K562 (cell line): ENCODE measurements around the gene DHRS13. TPM values are rescaled to one million over a fixed set of nuclear protein-coding genes. Genes with fewer than 3 reads are reported as not detected.

Experiments
- BRF2 ChIP-seq: IDR thresholded peaks from 3 replicates; pipeline ENCODE4 v1.6.1; 2011; ENCODE audit warnings: borderline replicate concordance, mild to moderate bottlenecking; ENCODE audit not compliant: insufficient read length, insufficient read depth
- FOXP1 ChIP-seq: sonication (generic); formaldehyde crosslinking; IDR thresholded peaks from 2 replicates; pipeline ENCODE4 v1.8.0; 2022; ENCODE audit warnings: mild to moderate bottlenecking, missing genetic modification reagents
- KDM2B ChIP-seq: fragments of 250-450 bp; sonication (Bioruptor Pico); IDR thresholded peaks from 2 replicates; pipeline ENCODE4 v1.8.0; 2021; ENCODE audit warnings: mild to moderate bottlenecking, moderate library complexity
- KLF1 ChIP-seq: fragments of 450-650 bp; IDR thresholded peaks from 2 replicates; pipeline ENCODE4 v1.6.1; 2016; ENCODE audit warnings: missing genetic modification characterization, missing compliant biosample characterization
- NR4A1 ChIP-seq, 2 experiments: fragments of 250-450 bp in 1 of 2; fragments of 450-650 bp in 1 of 2; sonication (Bioruptor Pico) in 1 of 2; IDR thresholded peaks; 2 replicates each; pipeline versions ENCODE4 v1.4.0 to v1.6.1; 2016 to 2020; ENCODE audit warnings: mild to moderate bottlenecking in 2 of 2, missing compliant biosample characterization in 1 of 2, missing genetic modification characterization in 1 of 2, moderate library complexity in 1 of 2
- PHB2 ChIP-seq: fragments of 450-650 bp; IDR thresholded peaks from 2 replicates; pipeline ENCODE4 v1.6.1; 2017; ENCODE audit warnings: low read depth
- ZBTB17 ChIP-seq: fragments of 450-650 bp; formaldehyde crosslinking; IDR thresholded peaks from 2 replicates; pipeline ENCODE4 v1.4.0; 2020; ENCODE audit warnings: mild to moderate bottlenecking
- ZC3H8 ChIP-seq: fragments of 450-650 bp; IDR thresholded peaks from 2 replicates; pipeline ENCODE4 v1.6.1; 2017
- ZFP30 ChIP-seq: fragments of 250-450 bp; sonication (Bioruptor Pico); IDR thresholded peaks from 2 replicates; pipeline ENCODE4 v1.8.0; 2022; ENCODE audit warnings: moderate library complexity, mild to moderate bottlenecking, inconsistent platforms, borderline replicate concordance
- ZFPM2 ChIP-seq: fragments of 250-450 bp; sonication (Bioruptor Pico); IDR thresholded peaks from 2 replicates; pipeline ENCODE4 v1.5.1; 2022; ENCODE audit warnings: mild to moderate bottlenecking
- ZNF444 ChIP-seq: fragments of 250-450 bp; sonication (Bioruptor Pico); IDR thresholded peaks from 2 replicates; pipeline ENCODE4 v1.4.0; 2020; ENCODE audit warnings: mild to moderate bottlenecking, moderate library complexity
- polyA plus RNA-seq, 8 experiments: library from polyadenylated mRNA; depleted of rRNA in 4 of 8; stranded (reverse) in 5 of 8; unstranded in 3 of 8; fragments of >200 nt; fragmentation: Nextera tagmentation in 2 of 8; fragmentation: Illumina TruSeq in 1 of 8; extraction: Ambion mirVana in 2 of 8; extraction: Trizol in 1 of 8; gene quantifications; 2 replicates each; pipeline versions ENCODE4 v1.2.1 to v1.2.3, GENCODE V29; 2011 to 2014; ENCODE audit warnings: inconsistent platforms in 1 of 8, missing spikeins in 1 of 8
- total RNA-seq, 7 experiments: library from RNA; depleted of rRNA in 6 of 7; stranded (reverse); fragments of >200 nt in 6 of 7; fragmentation: Illumina TruSeq in 2 of 7; extraction: Trizol in 2 of 7; gene quantifications; 2 replicates each; pipeline versions ENCODE4 v1.2.1 to v1.2.3, GENCODE V29; 2011 to 2021; ENCODE audit warnings: low replicate concordance in 1 of 7
- TF ChIP-seq, protein P1 (sequence below), 2 experiments: fragments of 450-650 bp; IDR thresholded peaks; 2 replicates each; pipeline ENCODE4 v1.6.1; 2016; ENCODE audit warnings: mild to moderate bottlenecking in 2 of 2, borderline replicate concordance in 1 of 2, low read depth in 1 of 2, moderate library complexity in 1 of 2
- TF ChIP-seq, protein P2 (sequence below), 2 experiments: fragments of 450-650 bp in 1 of 2; sonication (generic) in 1 of 2; formaldehyde crosslinking; conservative IDR thresholded peaks; 2 replicates each; pipeline versions ENCODE4 v1.4.0 to v1.8.1; 2020 to 2022; ENCODE audit warnings: mild to moderate bottlenecking in 1 of 2, missing genetic modification reagents in 1 of 2
- TF ChIP-seq, protein P3 (sequence below): fragments of 250-450 bp; sonication (Bioruptor Pico); IDR thresholded peaks from 2 replicates; pipeline ENCODE4 v1.4.0; 2020; ENCODE audit warnings: mild to moderate bottlenecking

Gene DHRS13
- total and polyA plus RNA-seq, 9 of the 15 experiments (the other 6 are each of a cell fraction or from before 2014, with no cell fraction given), result 0.32 to 52.3 (median 34.3) TPM; not detected in 1

- TF ChIP-seq KDM2B (CRISPR knock-in tag) (0 out of 2 replicates have a peak, but pooled peaks have one; percentile 19), KLF1 (tag) (peak; percentile 68; the same call in 1 of the 2 replicates), FOXP1 (CRISPR knock-in tag) (no peak; the same call in none of the 2 replicates), ZC3H8 (no peak), PHB2 (no peak), ZBTB17 (no peak), ZFP30 (0 out of 2 replicates have a peak, but pooled peaks have one; percentile 7), NR4A1 (CRISPR knock-in tag; IDR thresholded peaks at IDR 0.05) (no peak), NR4A1 (tag; IDR thresholded peaks at IDR 0.05) (peak; percentile 54; the same call in 1 of the 2 replicates), ZNF444 (no peak), ZFPM2 (CRISPR knock-in tag) (no peak), BRF2 (no peak)
- TF ChIP-seq, protein P1, sequence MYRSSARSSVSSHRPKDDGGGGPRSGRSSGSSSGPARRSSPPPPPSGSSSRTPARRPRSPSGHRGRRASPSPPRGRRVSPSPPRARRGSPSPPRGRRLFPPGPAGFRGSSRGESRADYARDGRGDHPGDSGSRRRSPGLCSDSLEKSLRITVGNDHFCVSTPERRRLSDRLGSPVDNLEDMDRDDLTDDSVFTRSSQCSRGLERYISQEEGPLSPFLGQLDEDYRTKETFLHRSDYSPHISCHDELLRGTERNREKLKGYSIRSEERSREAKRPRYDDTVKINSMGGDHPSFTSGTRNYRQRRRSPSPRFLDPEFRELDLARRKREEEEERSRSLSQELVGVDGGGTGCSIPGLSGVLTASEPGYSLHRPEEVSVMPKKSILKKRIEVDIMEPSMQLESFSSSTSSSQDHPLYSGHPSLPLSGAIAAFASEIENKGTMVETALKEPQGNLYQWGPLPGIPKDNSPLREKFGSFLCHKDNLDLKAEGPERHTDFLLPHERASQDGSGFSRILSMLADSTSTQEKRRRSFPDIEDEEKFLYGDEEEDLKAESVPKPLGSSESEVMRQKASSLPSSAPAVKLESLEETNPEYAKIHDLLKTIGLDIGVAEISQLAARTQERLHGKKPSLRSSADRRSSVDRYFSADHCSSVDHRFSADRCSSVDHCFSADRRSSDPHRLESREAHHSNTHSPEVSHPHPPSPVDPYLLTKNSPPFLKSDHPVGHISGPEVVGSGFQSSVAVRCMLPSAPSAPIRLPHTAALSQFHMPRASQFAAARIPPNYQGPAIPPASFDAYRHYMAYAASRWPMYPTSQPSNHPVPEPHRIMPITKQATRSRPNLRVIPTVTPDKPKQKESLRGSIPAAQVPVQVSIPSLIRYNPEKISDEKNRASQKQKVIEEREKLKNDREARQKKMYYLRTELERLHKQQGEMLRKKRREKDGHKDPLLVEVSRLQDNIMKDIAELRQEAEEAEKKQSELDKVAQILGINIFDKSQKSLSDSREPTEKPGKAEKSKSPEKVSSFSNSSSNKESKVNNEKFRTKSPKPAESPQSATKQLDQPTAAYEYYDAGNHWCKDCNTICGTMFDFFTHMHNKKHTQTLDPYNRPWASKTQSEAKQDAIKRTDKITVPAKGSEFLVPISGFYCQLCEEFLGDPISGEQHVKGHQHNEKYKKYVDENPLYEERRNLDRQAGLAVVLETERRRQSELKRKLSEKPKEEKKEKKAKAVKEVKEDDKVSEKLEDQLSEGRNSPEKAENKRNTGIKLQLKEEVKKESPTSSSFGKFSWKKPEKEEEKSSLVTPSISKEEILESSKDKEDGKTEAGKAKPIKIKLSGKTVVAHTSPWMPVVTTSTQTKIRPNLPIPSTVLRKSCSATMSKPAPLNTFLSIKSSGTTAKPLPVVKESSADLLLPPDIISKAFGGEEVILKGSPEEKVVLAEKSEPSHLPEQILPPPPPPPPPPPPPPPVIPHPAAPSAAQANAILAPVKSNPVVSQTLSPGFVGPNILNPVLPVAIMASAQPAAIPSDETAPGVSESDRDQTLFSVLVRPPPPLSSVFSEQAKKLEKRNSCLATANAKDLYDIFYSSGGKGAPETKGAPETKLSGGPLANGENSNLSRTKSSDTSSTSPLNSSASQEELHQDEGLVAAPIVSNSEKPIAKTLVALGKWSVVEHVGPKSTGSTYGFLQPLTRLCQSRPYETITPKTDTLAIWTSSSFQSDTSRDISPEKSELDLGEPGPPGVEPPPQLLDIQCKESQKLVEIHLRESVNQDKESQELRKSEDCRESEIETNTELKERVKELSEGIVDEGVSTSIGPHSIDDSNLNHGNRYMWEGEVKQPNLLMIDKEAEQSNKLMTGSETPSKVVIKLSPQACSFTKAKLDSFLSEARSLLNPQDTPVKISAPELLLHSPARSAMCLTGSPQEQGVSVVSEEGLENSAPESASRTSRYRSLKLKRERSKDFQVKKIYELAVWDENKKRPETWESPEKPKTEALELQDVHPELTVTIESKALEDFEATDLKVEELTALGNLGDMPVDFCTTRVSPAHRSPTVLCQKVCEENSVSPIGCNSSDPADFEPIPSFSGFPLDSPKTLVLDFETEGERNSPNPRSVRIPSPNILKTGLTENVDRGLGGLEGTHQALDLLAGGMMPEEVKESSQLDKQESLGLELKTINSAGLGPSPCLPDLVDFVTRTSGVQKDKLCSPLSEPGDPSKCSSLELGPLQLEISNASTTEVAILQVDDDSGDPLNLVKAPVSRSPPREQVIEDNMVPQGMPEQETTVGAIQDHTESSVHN (IDR thresholded peaks at IDR 0.05; ENCODE audit: borderline replicate concordance in 1 of 2, low read depth in 1 of 2), result no peak
- TF ChIP-seq, protein P2, sequence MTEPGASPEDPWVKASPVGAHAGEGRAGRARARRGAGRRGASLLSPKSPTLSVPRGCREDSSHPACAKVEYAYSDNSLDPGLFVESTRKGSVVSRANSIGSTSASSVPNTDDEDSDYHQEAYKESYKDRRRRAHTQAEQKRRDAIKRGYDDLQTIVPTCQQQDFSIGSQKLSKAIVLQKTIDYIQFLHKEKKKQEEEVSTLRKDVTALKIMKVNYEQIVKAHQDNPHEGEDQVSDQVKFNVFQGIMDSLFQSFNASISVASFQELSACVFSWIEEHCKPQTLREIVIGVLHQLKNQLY (CRISPR knock-in tag; conservative IDR thresholded peaks at IDR 0.05), result no peak
- TF ChIP-seq, protein P3, sequence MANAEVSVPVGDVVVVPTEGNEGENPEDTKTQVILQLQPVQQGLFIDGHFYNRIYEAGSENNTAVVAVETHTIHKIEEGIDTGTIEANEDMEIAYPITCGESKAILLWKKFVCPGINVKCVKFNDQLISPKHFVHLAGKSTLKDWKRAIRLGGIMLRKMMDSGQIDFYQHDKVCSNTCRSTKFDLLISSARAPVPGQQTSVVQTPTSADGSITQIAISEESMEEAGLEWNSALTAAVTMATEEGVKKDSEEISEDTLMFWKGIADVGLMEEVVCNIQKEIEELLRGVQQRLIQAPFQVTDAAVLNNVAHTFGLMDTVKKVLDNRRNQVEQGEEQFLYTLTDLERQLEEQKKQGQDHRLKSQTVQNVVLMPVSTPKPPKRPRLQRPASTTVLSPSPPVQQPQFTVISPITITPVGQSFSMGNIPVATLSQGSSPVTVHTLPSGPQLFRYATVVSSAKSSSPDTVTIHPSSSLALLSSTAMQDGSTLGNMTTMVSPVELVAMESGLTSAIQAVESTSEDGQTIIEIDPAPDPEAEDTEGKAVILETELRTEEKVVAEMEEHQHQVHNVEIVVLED (CRISPR knock-in tag), result no peak; the same call in 1 of the 2 replicates
These were observed 41.3 kb downstream of the DHRS13 start (continued) for GRCh38 chr17:28861393-28862203.
